ENCODE measurements around the gene RNF149.
A peak's percentile ranks its signal among the peaks of the same experiment; 100 is the strongest.

Gene RNF149

DNA sequence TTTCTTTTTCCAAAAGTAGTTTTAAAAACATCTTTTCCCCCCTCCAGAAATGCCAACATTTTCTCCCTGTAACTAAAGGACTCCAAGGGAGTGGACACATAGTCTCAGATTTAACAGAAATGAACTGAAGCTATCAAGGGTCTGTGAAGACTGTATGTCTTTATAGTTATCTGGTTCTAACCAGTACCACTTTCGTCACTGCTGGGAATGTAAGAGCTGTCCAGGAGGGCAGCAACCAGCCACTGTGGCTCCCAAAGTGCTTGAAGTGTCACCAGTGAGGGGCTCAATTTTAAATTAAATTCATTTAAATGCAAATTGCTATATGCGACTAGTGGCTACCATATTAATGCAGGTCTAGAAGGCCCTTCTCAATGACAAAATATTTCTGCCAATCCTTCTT lies 15.0 kb downstream of the RNF149 start:
- DNase-seq, result no peak

DNA sequence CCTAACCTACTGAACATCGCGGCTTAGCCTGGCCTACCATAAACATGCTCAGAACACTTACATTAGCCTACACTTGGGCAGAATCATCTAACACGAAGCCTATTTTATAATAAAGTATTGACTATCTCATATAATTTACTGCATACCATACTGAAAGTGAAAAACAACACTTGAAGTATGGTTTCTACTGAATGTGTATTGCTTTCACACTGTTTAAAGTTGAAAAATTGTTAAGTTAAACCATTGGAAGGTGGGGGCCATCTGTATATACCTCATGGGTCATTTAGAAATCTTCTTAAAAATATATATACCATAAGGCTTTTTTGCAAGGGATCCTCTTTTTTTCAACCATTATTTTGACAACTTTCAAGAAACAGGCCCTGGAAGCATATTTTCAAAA lies 16.5 kb downstream of the RNF149 start:
- DNase-seq, result no peak

GRCh38 chr2:101290711-101291110 lies 17.8 kb downstream of the RNF149 start:
- DNase-seq, result no peak

DNA sequence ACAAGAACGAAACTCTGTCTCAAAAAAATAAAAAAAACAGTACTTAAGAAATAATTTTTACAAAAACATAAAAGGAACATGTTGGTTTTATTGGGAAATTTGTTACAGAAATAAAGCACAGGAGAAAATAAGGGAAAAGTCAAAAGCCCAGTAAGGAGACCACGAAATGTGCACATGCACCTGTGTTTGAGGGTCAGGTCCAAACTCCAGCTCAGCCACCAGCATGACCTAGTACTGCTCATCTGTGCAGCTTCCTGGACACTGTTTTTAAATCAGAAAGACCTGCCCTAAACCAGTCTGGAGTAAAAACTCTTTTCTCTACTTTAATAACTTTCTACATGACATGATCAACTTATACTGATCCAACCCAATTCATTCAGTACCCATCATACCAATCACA lies 21.2 kb downstream of the RNF149 start:
- no peak for DNase-seq

DNA sequence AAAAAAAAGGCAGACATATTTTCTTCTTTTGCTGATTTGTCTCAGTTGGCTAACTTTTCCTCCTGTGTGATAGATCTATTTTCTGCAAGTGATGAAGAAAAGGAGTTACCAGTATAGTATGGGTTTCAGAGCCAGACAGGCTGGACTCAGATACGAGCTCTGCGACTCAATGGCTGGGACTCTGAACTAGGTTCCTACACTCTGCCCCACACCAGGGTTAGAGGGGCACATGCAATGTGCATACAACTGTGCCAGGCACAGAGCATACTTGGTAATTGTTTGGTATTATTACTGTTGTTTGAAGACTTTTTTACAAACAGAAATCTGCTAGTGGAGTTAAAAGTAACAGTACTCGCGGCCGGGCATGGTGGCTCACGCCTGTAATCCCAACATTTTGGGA lies 21.8 kb downstream of the RNF149 start:
- DNase-seq, result no peak

DNA sequence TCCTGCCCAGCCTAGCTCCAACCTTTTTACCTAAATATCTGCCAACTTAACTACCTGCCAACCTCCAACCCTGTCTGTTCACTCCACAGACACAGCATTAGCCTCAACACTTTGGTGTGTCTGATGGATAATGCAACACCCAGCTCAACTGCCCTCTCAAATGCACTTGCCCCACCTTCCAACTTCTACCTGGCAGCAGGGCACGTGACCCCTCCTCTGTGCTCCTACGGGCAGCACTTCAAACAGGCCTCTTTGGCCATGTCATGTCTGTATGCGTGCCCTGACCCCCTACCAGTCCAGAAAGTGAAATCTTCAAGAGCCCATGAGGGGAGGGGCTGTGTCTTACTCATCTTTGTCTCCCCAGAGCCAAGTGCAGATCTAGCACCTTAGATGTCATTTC lies 25.5 kb downstream of the RNF149 start:
- DNase-seq, result no peak

GRCh38 chr2:101281482-101281881 lies 27.0 kb downstream of the RNF149 start:
- no peak for DNase-seq

- no peak for DNase-seq
These were observed 29.6 kb downstream of the RNF149 start for GRCh38 chr2:101278925-101279324.

DNA sequence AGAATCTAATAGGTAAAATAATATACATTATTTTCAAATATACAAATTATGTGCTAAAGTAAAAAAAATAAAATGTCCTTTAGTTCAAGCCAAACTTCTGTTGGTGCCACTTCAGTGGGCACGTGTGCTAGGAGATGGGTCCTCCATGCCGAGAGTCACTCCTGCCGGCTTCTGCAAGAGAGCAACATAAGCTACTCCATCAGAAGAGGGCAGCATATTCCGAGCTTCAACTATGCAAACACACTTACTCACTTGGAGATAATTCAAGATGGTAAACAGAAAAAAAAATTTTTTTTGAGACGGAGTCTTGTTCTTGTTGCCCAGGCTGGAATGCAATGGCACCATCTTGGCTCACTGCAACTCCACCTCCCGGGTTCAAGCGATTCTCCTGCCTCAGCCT lies 31.4 kb downstream of the RNF149 start:
- no peak for DNase-seq

DNA sequence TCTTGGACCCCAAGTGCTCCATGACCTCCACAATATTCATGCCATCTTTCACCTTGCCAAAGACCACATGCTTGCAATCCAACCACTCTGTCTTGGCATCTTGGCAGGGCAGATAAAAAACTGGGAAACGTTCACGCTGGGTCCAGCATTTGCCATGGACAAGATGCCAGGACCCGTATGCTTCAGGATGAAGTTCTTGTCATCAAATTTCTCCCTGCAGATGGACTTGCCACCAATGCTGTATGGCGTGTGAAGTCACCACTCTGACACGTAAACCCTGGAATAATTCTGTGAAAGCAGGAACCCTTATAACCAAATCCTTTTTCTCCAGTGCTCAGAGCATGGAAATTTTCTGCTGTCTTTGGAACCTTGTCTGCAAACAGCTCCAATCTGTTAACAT lies 34.4 kb downstream of the RNF149 start:
- no peak for DNase-seq

- DNase-seq, result no peak
These were observed 35.4 kb downstream of the RNF149 start for GRCh38 chr2:101273056-101273455.

DNA sequence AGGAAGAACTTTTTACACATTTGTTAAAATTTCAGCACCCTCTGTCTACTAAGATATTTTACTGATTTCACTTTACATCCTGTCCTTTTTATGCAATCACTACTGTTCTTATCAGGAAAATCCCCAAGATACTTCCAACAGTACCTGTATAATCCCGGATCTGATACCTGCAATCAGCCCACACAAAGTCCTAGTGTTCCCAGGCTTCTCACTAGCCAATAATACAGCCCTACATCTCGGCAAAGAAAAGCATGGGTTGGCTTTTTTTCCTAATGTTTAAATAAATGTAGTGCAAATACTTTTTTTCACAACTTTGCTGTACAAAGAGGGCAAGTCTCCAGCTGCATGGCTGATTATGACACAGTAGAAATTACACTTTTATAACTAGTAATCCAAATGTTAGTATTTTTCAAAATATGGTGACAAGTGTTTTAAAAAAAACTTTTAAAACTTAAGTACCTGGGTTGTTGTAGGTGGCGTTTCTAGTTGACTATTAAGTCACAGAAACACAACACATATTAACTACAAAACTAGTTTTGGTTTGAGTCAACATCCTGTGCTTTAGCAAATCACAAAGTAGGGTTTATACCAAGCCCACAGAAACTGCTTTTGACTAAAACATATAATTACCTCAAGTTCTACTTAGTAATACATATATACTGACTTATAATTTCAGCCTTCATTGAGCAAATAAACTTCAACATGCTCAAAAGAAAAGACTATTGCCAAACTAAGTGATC lies 36.3 kb downstream of the RNF149 start:
- DNase-seq, result no peak

- DNase-seq, result no peak
These were observed 37.7 kb downstream of the RNF149 start for GRCh38 chr2:101270700-101271259.

GRCh38 chr2:101267671-101268656 lies 40.5 kb downstream of the RNF149 start:
- peak; percentile 31 for DNase-seq

DNA sequence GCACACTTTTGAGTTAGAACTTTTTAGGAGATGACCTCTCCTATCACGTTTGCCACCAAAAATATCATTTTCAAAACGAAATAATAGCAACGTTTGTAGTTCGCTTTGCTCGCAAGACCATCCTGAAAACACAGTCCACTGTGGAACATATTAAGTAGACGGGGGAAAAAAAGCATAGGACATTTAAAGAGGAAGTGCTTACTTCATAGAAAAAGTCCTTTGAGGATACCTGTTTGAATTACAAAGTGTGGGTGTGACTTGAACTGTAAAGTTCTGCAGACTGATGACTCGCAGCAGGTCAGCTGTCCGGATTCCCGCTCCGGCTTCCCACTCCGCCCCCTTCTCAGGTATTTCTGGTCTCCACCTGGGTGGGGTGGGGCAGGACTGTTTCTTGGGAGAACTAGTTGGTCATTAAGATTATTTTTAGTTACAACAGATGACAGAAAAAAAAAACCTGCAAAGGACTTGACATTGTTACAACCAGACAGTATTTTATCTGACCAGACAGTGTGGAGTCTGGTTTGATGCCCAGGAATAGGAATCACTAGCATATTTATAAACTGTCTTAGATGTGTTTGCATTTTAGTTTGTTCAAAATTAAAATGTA lies 42.5 kb downstream of the RNF149 start:
- no peak for DNase-seq

GRCh38 chr2:101264360-101264939 lies 44.1 kb downstream of the RNF149 start:
- DNase-seq, result no peak

GRCh38 chr2:101263377-101263800 lies 45.1 kb downstream of the RNF149 start:
- no peak for DNase-seq

- no peak for DNase-seq
These were observed 46.4 kb downstream of the RNF149 start for GRCh38 chr2:101262142-101262541.

DNA sequence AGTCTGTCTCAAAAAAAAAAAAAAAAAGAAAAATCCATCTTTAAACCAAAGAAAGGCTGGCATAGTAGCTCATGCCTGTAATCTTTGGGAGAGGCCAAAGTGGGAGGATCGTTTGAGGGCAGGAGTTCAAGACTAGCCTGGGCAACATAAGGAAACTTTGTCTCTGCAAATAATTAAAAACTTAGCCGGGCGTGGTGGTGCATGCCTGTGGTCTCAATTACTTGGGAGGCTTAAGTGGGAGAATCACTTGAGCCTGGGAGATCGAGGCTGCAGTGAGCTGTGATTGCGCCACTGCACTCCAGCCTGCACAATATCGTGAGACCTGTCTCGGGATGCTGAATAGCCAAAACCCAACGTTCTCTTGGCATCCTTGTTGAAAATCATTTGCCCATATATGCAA lies 49.7 kb downstream of the RNF149 start:
- no peak for DNase-seq

DNA sequence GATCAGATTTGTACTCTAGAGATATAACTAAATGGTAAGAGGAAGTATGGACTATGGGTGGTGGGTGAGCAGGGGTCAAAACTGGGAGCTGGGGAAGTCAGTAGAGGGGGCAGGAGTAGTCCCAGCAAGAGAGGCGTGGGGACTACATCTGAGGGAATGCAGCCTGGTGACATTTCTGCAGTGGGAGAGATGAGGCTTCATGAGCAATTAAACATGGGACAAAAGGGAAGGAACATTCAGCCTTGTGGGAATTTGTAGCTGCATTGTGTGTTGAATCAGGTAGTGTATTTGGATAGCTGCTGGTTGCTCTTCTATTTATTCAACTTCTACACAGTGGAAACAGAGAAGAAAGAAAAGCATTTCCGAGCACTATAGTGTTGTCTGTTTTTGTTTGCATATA lies 52.2 kb downstream of the RNF149 start:
- no peak for DNase-seq

DNA sequence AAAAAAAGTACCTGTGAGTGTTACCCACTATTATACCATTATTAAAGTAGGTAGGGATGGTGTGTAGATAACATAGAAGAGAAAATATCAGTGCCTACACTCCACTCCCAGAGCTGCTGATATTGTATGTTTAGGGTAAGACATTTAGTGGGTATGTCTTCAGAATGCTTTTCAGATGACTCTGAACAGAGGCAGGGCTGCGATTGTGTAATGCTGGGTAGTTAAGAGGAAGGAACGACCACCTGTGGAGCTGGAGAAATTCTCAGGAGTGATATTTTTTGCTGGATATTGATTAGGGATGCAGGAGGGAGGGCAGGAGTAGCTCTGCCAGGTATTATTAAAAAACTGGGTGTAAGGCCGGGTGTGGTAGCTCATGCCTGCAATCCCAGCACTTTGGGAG lies 53.0 kb downstream of the RNF149 start:
- DNase-seq, result no peak

DNA sequence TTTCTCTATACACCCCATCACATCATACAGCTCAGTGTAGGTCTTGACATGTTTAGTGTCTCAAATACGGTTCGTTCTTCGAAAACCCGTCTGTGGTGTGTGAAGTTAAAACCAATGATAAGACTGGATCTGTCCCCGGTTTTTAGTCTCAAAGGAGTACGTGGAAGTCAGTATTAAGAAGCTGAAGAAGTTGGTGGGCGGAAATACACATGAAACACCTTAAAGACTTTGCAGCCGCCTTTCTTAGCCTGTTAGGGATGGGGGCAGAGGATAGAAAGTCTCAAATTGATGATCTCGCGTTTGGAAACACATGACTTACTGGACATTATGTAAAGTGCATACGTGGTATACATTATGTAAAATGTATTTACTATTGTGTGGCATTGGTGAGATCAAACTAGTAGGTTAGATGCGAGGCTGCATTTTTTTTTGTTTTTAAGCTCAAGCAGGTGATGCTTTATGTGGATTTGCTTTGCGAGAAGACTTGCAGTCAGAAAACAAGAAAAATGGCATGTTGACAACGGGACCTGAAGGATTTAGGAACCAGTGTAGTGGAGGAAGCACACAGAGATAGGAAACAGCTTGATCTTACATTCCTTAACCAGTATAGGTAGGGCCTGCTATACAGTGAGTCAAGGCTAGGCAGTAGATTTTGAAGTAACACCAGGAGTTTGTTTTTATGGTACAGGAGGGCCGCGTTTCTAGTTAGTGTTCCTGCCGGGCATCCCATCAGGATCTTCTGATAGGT lies 54.6 kb downstream of the RNF149 start:
- DNase-seq, result no peak
